HG03135 (cell line): Measurements from ENCODE around the gene DAPP1.

Source experiments
- ATAC-seq: cut with Tn5 transposase; IDR thresholded peaks from one replicate; pipeline ENCODE4 v1.9.1; 2021; ENCODE audit warnings: mild to moderate bottlenecking, moderate library complexity; ENCODE audit not compliant: unreplicated experiment

Gene DAPP1

GRCh38 chr4:99894161-99894997, 77.8 kb downstream of the DAPP1 start, which contains the start of gene LAMTOR3:
LAMTOR3 (minus strand) TSS chr4:99894427; CDS start chr4:99893963, 464 bp downstream.
- peak; percentile 99 for ATAC-seq

DNA sequence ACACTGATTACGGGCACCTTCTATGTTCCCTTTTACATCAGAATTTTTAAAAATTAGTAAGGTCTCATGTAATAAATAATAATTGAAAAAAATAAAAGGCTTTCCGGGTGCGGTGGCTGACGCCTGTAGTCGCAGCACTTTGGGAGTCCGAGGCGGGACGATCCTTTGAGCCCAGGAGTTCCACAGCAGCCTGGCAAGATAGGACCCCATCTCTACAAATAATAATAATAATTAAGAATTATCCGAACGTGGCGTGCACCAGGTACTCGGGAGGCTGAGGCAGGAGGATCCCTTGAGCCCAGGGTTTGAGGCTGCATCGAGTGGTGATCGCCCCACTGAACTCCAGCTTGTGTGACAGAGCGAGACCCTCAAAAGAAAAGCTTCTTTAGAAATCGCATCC, 78.4 kb downstream of the DAPP1 start:
- no peak for ATAC-seq

GRCh38 chr4:99915449-99915848, 98.8 kb downstream of the DAPP1 start:
- ATAC-seq = no peak

DNA sequence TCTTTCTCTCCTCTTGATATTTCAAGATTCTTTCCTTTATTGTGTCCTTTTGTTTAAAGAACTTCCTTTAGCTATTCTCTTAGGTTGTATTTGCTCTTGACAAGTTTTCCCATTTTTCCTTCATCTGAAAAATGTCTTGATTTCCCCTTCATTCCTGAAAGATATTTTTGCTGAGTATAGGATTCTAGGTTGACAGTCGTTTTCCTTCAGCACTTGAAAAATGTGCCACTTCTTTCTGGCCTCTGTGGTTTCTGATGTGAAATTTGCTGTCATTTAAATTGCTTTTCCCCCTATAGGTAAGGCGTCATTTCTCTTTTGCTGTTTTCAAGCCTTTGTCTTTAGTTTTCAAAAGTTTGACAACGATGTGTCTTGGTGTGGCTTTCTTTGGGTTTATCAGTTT, 100.9 kb downstream of the DAPP1 start:
- no peak for ATAC-seq

DNA sequence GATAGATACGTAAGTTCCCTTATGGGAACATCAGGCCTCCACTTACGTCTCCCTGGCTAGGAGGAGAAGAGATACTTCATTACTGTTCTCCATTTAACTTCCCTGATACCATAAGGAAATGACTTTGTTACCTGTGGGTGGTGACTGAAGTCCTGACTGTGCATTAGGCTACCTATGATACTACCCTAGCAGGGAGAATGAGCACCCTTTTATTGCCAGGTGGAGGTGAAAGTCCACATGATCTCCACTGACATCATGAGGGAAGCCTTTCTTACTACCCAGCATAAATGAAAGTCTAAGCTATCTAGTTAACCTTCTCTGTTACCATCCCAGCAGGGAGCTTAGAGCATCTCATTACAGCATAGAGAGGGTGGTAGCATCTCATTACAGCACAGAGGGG, 102.0 kb downstream of the DAPP1 start:
- no peak for ATAC-seq
